Trophoblast cell (in vitro differentiated cells and primary cell): ENCODE results near the gene HOXD3.
A peak's percentile ranks its signal among the peaks of the same experiment; 100 is the strongest.

ENCODE experiments used
- DNase-seq, 2 donors: peaks; one replicate each; pipeline ENCODE4 v3.0.0-alpha.2; 2016
- H2AFZ ChIP-seq: 2 replicates; pipeline ENCODE4 v1.6.1; 2013; ENCODE audit warnings: low read length, moderate library complexity, mild to moderate bottlenecking; ENCODE audit not compliant: insufficient read depth, poor library complexity
- H2AK5ac ChIP-seq: 2 replicates; pipeline ENCODE4 v1.6.1; 2013; ENCODE audit warnings: mild to moderate bottlenecking, low read length
- H2BK120ac ChIP-seq: 2 replicates; pipeline ENCODE4 v1.6.1; 2013; ENCODE audit warnings: low read length, mild to moderate bottlenecking, moderate library complexity; ENCODE audit not compliant: insufficient read depth, poor library complexity
- H2BK12ac ChIP-seq: 2 replicates; pipeline ENCODE4 v1.6.1; 2013; ENCODE audit warnings: mild to moderate bottlenecking, low read length, moderate library complexity
- H2BK5ac ChIP-seq: 2 replicates; pipeline ENCODE4 v1.6.1; 2013; ENCODE audit warnings: low read length, low read depth, moderate library complexity, mild to moderate bottlenecking; ENCODE audit not compliant: poor library complexity
- H3K14ac ChIP-seq: 2 replicates; pipeline ENCODE4 v1.6.1; 2013; ENCODE audit warnings: mild to moderate bottlenecking, low read length
- H3K18ac ChIP-seq: 2 replicates; pipeline ENCODE4 v1.6.1; 2013; ENCODE audit warnings: mild to moderate bottlenecking, low read length
- H3K23ac ChIP-seq: 2 replicates; pipeline ENCODE4 v1.6.1; 2013; ENCODE audit warnings: low read length
- H3K27ac ChIP-seq: 2 replicates; pipeline ENCODE4 v1.5.1; 2013; ENCODE audit warnings: low read depth, mild to moderate bottlenecking, inconsistent platforms, low read length, moderate library complexity
- H3K27me3 ChIP-seq: 2 replicates; pipeline ENCODE4 v1.6.1; 2013; ENCODE audit warnings: inconsistent platforms, mild to moderate bottlenecking, low read length, moderate library complexity; ENCODE audit not compliant: insufficient read depth
- H3K36me3 ChIP-seq, 2 experiments: 1 replicate in 1 of 2; 2 replicates in 1 of 2; pipeline ENCODE4 v1.6.1; 2013; ENCODE audit warnings: low read length in 2 of 2, mild to moderate bottlenecking in 2 of 2, moderate library complexity in 1 of 2; ENCODE audit not compliant: insufficient read depth in 2 of 2, control insufficient read depth in 1 of 2
- H3K4ac ChIP-seq: 2 replicates; pipeline ENCODE4 v1.6.1; 2013; ENCODE audit warnings: low read depth, mild to moderate bottlenecking, low read length, moderate library complexity
- H3K4me1 ChIP-seq, 2 experiments: 1 replicate in 1 of 2; 2 replicates in 1 of 2; pipeline ENCODE4 v1.6.1; 2013; ENCODE audit warnings: low read length in 2 of 2, mild to moderate bottlenecking in 2 of 2, moderate library complexity in 1 of 2; ENCODE audit not compliant: insufficient read depth in 2 of 2, control insufficient read depth in 1 of 2
- H3K4me2 ChIP-seq: 2 replicates; pipeline ENCODE4 v1.6.1; 2013; ENCODE audit warnings: inconsistent platforms, mild to moderate bottlenecking, low read length, moderate library complexity
- H3K4me3 ChIP-seq: 2 replicates; pipeline ENCODE4 v1.5.1; 2013; ENCODE audit warnings: mild to moderate bottlenecking, low read depth, low read length, inconsistent platforms
- H3K79me1 ChIP-seq: one replicate; pipeline ENCODE4 v1.6.1; 2013; ENCODE audit warnings: low read length
- H3K79me2 ChIP-seq: 2 replicates; pipeline ENCODE4 v1.6.1; 2013; ENCODE audit warnings: low read length, mild to moderate bottlenecking; ENCODE audit not compliant: control insufficient read depth, insufficient read depth, poor library complexity
- H3K9ac ChIP-seq: 2 replicates; pipeline ENCODE4 v1.6.1; 2013; ENCODE audit warnings: mild to moderate bottlenecking, low read length
- H3K9me3 ChIP-seq: 2 replicates; pipeline ENCODE4 v1.6.1; 2013; ENCODE audit warnings: low read depth, mild to moderate bottlenecking, control low read depth, inconsistent platforms, low read length; ENCODE audit not compliant: insufficient read depth
- H4K12ac ChIP-seq: 2 replicates; pipeline ENCODE4 v1.6.1; 2013; ENCODE audit warnings: low read depth, mild to moderate bottlenecking, low read length, moderate library complexity
- H4K8ac ChIP-seq: 2 replicates; pipeline ENCODE4 v1.6.1; 2013; ENCODE audit warnings: low read depth, mild to moderate bottlenecking, low read length, moderate library complexity
- H4K91ac ChIP-seq: one replicate; pipeline ENCODE4 v1.6.1; 2013; ENCODE audit warnings: low read depth, mild to moderate bottlenecking, low read length, moderate library complexity
- WGBS: extraction: QIAGEN DNeasy Blood & Tissue Kit; methylation state at CpG from one replicate; pipeline ENCODE4 v1.1.7; 2013; ENCODE audit warnings: missing lambda C conversion rate; ENCODE audit not compliant: insufficient read length, insufficient coverage; ENCODE audit errors: extremely low coverage; 5-methylcytosine and 5-hydroxymethylcytosine counted together

The HOXD3 gene

DNA sequence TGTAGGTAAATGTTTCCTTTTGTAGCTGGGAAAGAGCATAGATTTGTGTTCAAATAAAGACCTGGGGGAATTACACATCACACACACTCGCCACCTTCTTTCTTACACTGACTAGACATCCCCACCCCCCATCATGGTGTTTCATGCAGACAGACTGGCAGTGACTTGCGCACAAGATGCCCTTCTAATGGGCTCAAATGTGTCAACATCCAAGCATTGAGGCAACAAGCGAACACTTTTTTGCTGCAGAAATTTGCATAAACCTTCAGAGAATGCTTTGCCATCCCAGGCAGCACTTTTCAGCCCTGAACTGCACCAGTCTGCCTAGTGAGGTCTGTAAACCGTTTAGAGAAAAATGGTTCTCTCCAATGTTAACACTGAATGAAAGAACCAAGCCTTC is 23.1 kb upstream of the HOXD3 start:
- Histone ChIP-seq H2BK5ac (no peak overlapping the region), H3K14ac (no peak overlapping the region), H3K4me2 (no peak overlapping the region), H3K18ac (no peak overlapping the region), H3K4ac (no peak overlapping the region), H3K9ac (no peak overlapping the region), H3K23ac (no peak overlapping the region), H3K9me3 (peaks cover 10% of the 10 kb centered on the region), H3K4me1 (peaks cover 5 to 18% of the 10 kb centered on the region in 2 experiments), H4K8ac (no peak overlapping the region), H2AFZ (no peak overlapping the region), H3K27ac (no peak overlapping the region), H4K91ac (no peak overlapping the region), H3K36me3 (no peaks in the 10 kb centered on the region), H3K79me1 (no peaks in the 10 kb centered on the region), H2AK5ac (no peak overlapping the region), H3K27me3 (peaks cover 86% of the 10 kb centered on the region), H2BK12ac (no peak overlapping the region), H4K12ac (no peak overlapping the region), H3K79me2 (no peaks in the 10 kb centered on the region), H3K4me3 (no peak overlapping the region), H2BK120ac (no peak overlapping the region)
- DNase-seq, result no peak
- no CpG with 5 or more reads among the region's 4 CpGs for whole genome bisulfite sequencing

DNA sequence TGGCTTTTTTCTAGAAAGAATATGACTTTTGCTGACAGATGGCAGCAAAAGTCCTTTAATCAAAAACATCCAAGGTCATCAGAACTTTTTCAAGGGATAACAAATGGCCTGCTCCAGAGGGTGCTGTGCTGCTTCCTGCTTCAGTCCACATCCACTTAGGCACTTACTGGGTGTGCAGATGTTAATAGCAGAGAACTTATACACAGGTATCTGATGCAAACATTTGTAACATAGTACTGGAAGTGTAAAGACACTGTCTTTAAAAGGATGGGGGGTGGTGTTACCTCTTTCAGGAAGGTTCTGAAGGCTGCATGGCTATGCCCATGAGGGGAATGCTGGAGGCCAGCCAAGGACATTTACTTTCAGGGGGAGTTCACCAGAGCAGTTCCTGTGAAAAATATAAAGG is 22.1 kb upstream of the HOXD3 start:
- Histone ChIP-seq H2BK12ac (no peak overlapping the region), H3K4me1 (peaks cover 5 to 10% of the 10 kb centered on the region in 2 experiments), H3K9me3 (peaks cover 10% of the 10 kb centered on the region), H3K36me3 (no peaks in the 10 kb centered on the region), H3K4me2 (no peak overlapping the region), H3K27ac (no peak overlapping the region), H2AFZ (no peak overlapping the region), H2BK120ac (no peak overlapping the region), H2BK5ac (no peak overlapping the region), H3K79me1 (no peaks in the 10 kb centered on the region), H3K18ac (no peak overlapping the region), H3K79me2 (no peaks in the 10 kb centered on the region), H4K91ac (no peak overlapping the region), H3K14ac (no peak overlapping the region), H2AK5ac (no peak overlapping the region), H3K23ac (no peak overlapping the region), H3K4ac (no peak overlapping the region), H4K8ac (no peak overlapping the region), H4K12ac (no peak overlapping the region), H3K9ac (no peak overlapping the region), H3K4me3 (no peak overlapping the region), H3K27me3 (peaks cover 80% of the 10 kb centered on the region)
- no peak for DNase-seq

DNA sequence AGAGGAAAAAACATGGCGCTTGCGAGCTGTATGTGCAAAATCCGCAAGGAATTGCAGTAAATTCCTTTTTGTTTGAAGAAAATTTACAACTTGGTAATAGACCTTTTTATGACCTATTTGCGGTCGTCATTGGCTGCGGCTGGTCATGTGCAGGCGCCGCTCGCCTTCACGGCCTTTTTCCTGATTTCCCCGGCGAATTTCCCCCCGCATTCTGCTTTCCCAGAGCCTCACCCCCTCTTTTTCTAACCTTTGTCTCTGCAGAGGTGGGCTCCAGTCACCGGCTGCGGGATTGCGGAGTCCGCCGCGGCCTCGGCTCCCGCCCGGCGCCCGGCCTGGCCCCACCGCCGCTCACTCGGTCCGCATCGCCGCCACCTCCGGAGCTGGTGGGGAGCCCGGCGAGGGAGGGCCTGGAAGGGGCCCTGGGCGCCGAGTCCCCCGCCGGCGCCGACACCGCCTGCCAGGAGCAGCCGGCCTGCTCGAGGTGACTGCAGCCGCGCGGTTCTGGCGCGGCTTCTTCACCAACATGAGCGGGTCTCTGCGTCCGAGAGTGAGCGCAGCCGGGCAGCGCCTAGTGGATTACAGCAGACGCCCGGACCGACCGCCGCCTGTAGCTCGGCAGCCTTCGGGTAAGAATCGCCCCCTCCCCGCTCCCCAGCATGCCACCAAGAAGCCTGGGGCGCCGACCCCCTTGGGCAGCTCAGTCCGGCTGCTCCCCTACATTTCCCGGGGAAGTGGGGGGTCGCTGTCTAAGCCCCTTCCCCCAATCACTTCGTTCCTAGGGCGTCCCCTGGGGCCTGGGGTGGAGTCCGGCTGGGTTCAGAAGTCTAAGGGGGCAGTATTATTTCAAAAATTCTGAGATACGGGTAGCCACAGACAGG is 20.5 kb upstream of the HOXD3 start:
- Histone ChIP-seq H3K18ac (no peak overlapping the region), H2BK5ac (no peak overlapping the region), H2AFZ (no peak overlapping the region), H3K23ac (no peak overlapping the region), H4K91ac (no peak overlapping the region), H3K4ac (no peak overlapping the region), H2AK5ac (no peak overlapping the region), H2BK12ac (no peak overlapping the region), H4K12ac (no peak overlapping the region), H3K27ac (no peak overlapping the region), H4K8ac (no peak overlapping the region), H2BK120ac (no peak overlapping the region), H3K36me3 (no peaks in the 10 kb centered on the region), H3K4me3 (peak overlapping the region; percentile 53), H3K4me1 (peaks cover 5 to 6% of the 10 kb centered on the region in 2 experiments), H3K27me3 (peaks cover 69% of the 10 kb centered on the region), H3K14ac (no peak overlapping the region), H3K9me3 (peaks cover 8% of the 10 kb centered on the region), H3K4me2 (peak overlapping the region; percentile 79), H3K9ac (no peak overlapping the region), H3K79me1 (peaks cover 2% of the 10 kb centered on the region), H3K79me2 (no peaks in the 10 kb centered on the region)
- peak in 1 of 2 donors; percentile 20 for DNase-seq
- WGBS, result no CpG with 5 or more reads among the region's 71 CpGs

DNA sequence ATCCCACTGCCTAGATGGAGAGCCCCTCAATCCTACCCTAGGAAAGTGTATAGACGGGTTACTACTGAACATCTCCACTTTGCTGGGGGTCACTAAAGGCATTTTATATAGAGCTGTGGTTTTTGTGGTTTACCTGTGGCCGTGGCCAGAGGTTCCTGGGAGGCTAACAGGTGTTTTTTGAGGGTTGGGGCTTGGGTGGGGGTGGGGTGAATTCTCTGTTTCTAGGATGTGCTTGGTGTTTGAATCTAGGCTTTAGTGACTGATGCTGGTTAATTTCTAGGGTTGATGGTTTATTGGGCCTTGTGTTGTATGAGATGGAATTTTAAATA is 19.9 kb upstream of the HOXD3 start:
- H3K36me3 ChIP-seq, result no peaks in the 10 kb centered on the region
- no peaks in the 10 kb centered on the region for H3K79me2 ChIP-seq
- no peak overlapping the region for H2BK5ac ChIP-seq
- no peak for DNase-seq
- H3K23ac ChIP-seq, result no peak overlapping the region
- H3K79me1 ChIP-seq, result peaks cover 2% of the 10 kb centered on the region
- peaks cover 8% of the 10 kb centered on the region for H3K9me3 ChIP-seq
- H4K12ac ChIP-seq, result no peak overlapping the region
- peaks cover 5 to 6% of the 10 kb centered on the region in 2 experiments for H3K4me1 ChIP-seq
- H3K27ac ChIP-seq, result no peak overlapping the region
- no peak overlapping the region for H3K4me3 ChIP-seq
- no peak overlapping the region for H3K18ac ChIP-seq
- H2BK120ac ChIP-seq, result no peak overlapping the region
- no peak overlapping the region for H2BK12ac ChIP-seq
- no CpG with 5 or more reads among the region's 2 CpGs for WGBS
- H3K9ac ChIP-seq, result no peak overlapping the region
- no peak overlapping the region for H3K4ac ChIP-seq
- no peak overlapping the region for H3K4me2 ChIP-seq
- peaks cover 69% of the 10 kb centered on the region for H3K27me3 ChIP-seq
- H3K14ac ChIP-seq, result no peak overlapping the region
- no peak overlapping the region for H2AFZ ChIP-seq
- no peak overlapping the region for H4K91ac ChIP-seq
- H2AK5ac ChIP-seq, result no peak overlapping the region
- H4K8ac ChIP-seq, result no peak overlapping the region
